Measurements from ENCODE around the gene BTD. TPM values are rescaled to one million over a fixed set of nuclear protein-coding genes. Genes with fewer than 3 reads are reported as not detected.

The BTD gene
- total and polyA plus RNA-seq, 10 of the 15 experiments (the other 5 are each of a cell fraction or from before 2014, with no cell fraction given): 3.4 to 10.3 (median 5.0) TPM

- ChIA-PET SMC1A (ENCODE audit: uncharacterized antibody, unreplicated experiment) (interaction anchor here (1.2 kb wide), 1 partner anchor 152 kb away, joined by 4 read pairs; no protein-coding TSS in a partner anchor), RAD21 (ENCODE audit: unreplicated experiment) (interaction anchor here (1.5 kb wide), 1 partner anchor 153 kb away, joined by 3 read pairs; no protein-coding TSS in a partner anchor), CTCF (no interaction called here), POLR2A (no interaction called here)
- ATAC-seq (no peak), DNase-seq (ENCODE audit: low read depth, low spot score) (no peak), FAIRE-seq (no peak)
- no TSS peak for BruUV-seq (replicated peaks)
- in situ Hi-C loops (cut with MboI): no loop called here
- Histone ChIP-seq H3K4me2 (ENCODE audit: control insufficient read depth, insufficient read depth) (no peak overlapping the region), H3K9me3 (replicated peaks; ENCODE audit: control insufficient read depth, insufficient read depth, low read length) (peaks cover 13% of the 10 kb centered on the region), H3K36me3 (ENCODE audit: control insufficient read depth in 2 of 2, insufficient read depth in 2 of 2, low read length in 1 of 2) (no peaks in the 10 kb centered on the region), H3K4me3 (no peak overlapping the region), H3K79me2 (ENCODE audit: control insufficient read depth, insufficient read depth, low read length) (no peaks in the 10 kb centered on the region), H3K9ac (ENCODE audit: control insufficient read depth, insufficient read depth, low read length) (no peak overlapping the region), H3K27ac (ENCODE audit: control insufficient read depth, insufficient read depth) (no peak overlapping the region), H2AFZ (ENCODE audit: control insufficient read depth, low read depth, low read length) (no peak overlapping the region), H3K4me1 (ENCODE audit: control insufficient read depth, insufficient read depth, low read length) (no peaks in the 10 kb centered on the region), H3K27me3 (replicated peaks in 1 of 2; ENCODE audit: control insufficient read depth in 2 of 2, insufficient read depth in 2 of 2, low read length in 1 of 2) (no peaks in the 10 kb centered on the region), H4K20me1 (ENCODE audit: control insufficient read depth, insufficient read depth) (no peaks in the 10 kb centered on the region)
- TF ChIP-seq ZNF274 (IDR thresholded peaks at IDR 0.05; ENCODE audit: insufficient read depth, insufficient read length) (no peak), HDAC2 (IDR thresholded peaks at IDR 0.05) (no peak), ESRRA (IDR thresholded peaks at IDR 0.05; ENCODE audit: low read length) (no peak), ZSCAN29 (IDR thresholded peaks at IDR 0.05) (no peak)
- TF ChIP-seq, protein P1, sequence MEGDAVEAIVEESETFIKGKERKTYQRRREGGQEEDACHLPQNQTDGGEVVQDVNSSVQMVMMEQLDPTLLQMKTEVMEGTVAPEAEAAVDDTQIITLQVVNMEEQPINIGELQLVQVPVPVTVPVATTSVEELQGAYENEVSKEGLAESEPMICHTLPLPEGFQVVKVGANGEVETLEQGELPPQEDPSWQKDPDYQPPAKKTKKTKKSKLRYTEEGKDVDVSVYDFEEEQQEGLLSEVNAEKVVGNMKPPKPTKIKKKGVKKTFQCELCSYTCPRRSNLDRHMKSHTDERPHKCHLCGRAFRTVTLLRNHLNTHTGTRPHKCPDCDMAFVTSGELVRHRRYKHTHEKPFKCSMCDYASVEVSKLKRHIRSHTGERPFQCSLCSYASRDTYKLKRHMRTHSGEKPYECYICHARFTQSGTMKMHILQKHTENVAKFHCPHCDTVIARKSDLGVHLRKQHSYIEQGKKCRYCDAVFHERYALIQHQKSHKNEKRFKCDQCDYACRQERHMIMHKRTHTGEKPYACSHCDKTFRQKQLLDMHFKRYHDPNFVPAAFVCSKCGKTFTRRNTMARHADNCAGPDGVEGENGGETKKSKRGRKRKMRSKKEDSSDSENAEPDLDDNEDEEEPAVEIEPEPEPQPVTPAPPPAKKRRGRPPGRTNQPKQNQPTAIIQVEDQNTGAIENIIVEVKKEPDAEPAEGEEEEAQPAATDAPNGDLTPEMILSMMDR (IDR thresholded peaks at IDR 0.05 in 2 of 3, conservative IDR thresholded peaks at IDR 0.05 in 1 of 3; ENCODE audit: control insufficient read depth in 2 of 3, extremely low read depth in 1 of 3, insufficient read depth in 1 of 3, low read depth in 3 of 3, low read length in 3 of 3): no peak
- TF ChIP-seq, protein P2, sequence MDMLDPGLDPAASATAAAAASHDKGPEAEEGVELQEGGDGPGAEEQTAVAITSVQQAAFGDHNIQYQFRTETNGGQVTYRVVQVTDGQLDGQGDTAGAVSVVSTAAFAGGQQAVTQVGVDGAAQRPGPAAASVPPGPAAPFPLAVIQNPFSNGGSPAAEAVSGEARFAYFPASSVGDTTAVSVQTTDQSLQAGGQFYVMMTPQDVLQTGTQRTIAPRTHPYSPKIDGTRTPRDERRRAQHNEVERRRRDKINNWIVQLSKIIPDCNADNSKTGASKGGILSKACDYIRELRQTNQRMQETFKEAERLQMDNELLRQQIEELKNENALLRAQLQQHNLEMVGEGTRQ (IDR thresholded peaks at IDR 0.05; ENCODE audit: borderline replicate concordance, low read depth, low read length): no peak
- intact Hi-C loops (cut with micrococcal nuclease; ENCODE audit: unreplicated experiment): no loop called here
- WGBS (ENCODE audit: insufficient coverage, insufficient replicate concordance, low lambda C conversion rate, missing lambda C conversion rate): 45% methylated on average over 5 of the region's 5 CpGs
These were observed 57.9 kb downstream of the BTD start for GRCh38 chr3:15659254-15659975.
